ENCODE measurements around the gene COL4A1. TPM values are rescaled to one million over a fixed set of nuclear protein-coding genes. Genes with fewer than 3 reads are reported as not detected.

Gene COL4A1
- total RNA-seq, 1 donor from 2014 or later, result 5,210 TPM

GRCh38 chr13:110290826-110291225 is 16.1 kb downstream of the COL4A1 start:
- Mint-ChIP-seq H3K9me3 (ENCODE audit: low read depth) (no peaks in the 10 kb centered on the region), H3K27me3 (ENCODE audit: low read depth) (no peaks in the 10 kb centered on the region), H3K4me1 (ENCODE audit: low read depth) (peaks cover 90% of the 10 kb centered on the region), H3K27ac (ENCODE audit: unreplicated experiment) (peak overlapping the region; percentile 11), H3K4me3 (ENCODE audit: unreplicated experiment) (no peak overlapping the region), H3K36me3 (ENCODE audit: low read depth) (peaks cover 50% of the 10 kb centered on the region)
- no peak for TF ChIP-seq CTCF (IDR thresholded peaks at IDR 0.05)
- no peak for DNase-seq (ENCODE audit: low spot score)

- no peak for TF ChIP-seq CTCF (IDR thresholded peaks at IDR 0.05)
- H3K9me3 Mint-ChIP-seq (ENCODE audit: low read depth), result no peaks in the 10 kb centered on the region
- H3K36me3 Mint-ChIP-seq (ENCODE audit: low read depth), result peaks cover 49% of the 10 kb centered on the region
- no peak overlapping the region for H3K4me3 Mint-ChIP-seq (ENCODE audit: unreplicated experiment)
- H3K27ac Mint-ChIP-seq (ENCODE audit: unreplicated experiment), result peak overlapping the region; percentile 89
- no peak for DNase-seq (ENCODE audit: low spot score)
- H3K4me1 Mint-ChIP-seq (ENCODE audit: low read depth), result peaks cover 90% of the 10 kb centered on the region
- no peaks in the 10 kb centered on the region for H3K27me3 Mint-ChIP-seq (ENCODE audit: low read depth)
Measured at GRCh38 chr13:110290153-110290552, 16.8 kb downstream of the COL4A1 start.

GRCh38 chr13:110289661-110290060 is 17.3 kb downstream of the COL4A1 start:
- Mint-ChIP-seq H3K36me3 (ENCODE audit: low read depth) (peaks cover 50% of the 10 kb centered on the region), H3K4me3 (ENCODE audit: unreplicated experiment) (no peak overlapping the region), H3K9me3 (ENCODE audit: low read depth) (no peaks in the 10 kb centered on the region), H3K4me1 (ENCODE audit: low read depth) (peaks cover 92% of the 10 kb centered on the region), H3K27ac (ENCODE audit: unreplicated experiment) (peak overlapping the region; percentile 57), H3K27me3 (ENCODE audit: low read depth) (no peaks in the 10 kb centered on the region)
- peak; percentile 23 for TF ChIP-seq CTCF (IDR thresholded peaks at IDR 0.05)
- DNase-seq (ENCODE audit: low spot score), result no peak

GRCh38 chr13:110289174-110289573 is 17.8 kb downstream of the COL4A1 start:
- peaks cover 49% of the 10 kb centered on the region for H3K36me3 Mint-ChIP-seq (ENCODE audit: low read depth)
- H3K4me3 Mint-ChIP-seq (ENCODE audit: unreplicated experiment), result no peak overlapping the region
- no peak for TF ChIP-seq CTCF (IDR thresholded peaks at IDR 0.05)
- H3K27me3 Mint-ChIP-seq (ENCODE audit: low read depth), result no peaks in the 10 kb centered on the region
- H3K4me1 Mint-ChIP-seq (ENCODE audit: low read depth), result peaks cover 92% of the 10 kb centered on the region
- peak overlapping the region; percentile 57 for H3K27ac Mint-ChIP-seq (ENCODE audit: unreplicated experiment)
- H3K9me3 Mint-ChIP-seq (ENCODE audit: low read depth), result no peaks in the 10 kb centered on the region
- no peak for DNase-seq (ENCODE audit: low spot score)

- no peaks in the 10 kb centered on the region for H3K27me3 Mint-ChIP-seq (ENCODE audit: low read depth)
- H3K4me1 Mint-ChIP-seq (ENCODE audit: low read depth), result peaks cover 92% of the 10 kb centered on the region
- peak overlapping the region; percentile 86 for H3K27ac Mint-ChIP-seq (ENCODE audit: unreplicated experiment)
- DNase-seq (ENCODE audit: low spot score), result no peak
- H3K36me3 Mint-ChIP-seq (ENCODE audit: low read depth), result peaks cover 44% of the 10 kb centered on the region
- H3K9me3 Mint-ChIP-seq (ENCODE audit: low read depth), result no peaks in the 10 kb centered on the region
- no peak for TF ChIP-seq CTCF (IDR thresholded peaks at IDR 0.05)
- H3K4me3 Mint-ChIP-seq (ENCODE audit: unreplicated experiment), result no peak overlapping the region
Measured at GRCh38 chr13:110286833-110287819, 19.8 kb downstream of the COL4A1 start.

Data from chondrocyte (in vitro differentiated cells).